ENCODE results near the gene ITGB4. TPM values are rescaled to one million over a fixed set of nuclear protein-coding genes. Genes with fewer than 3 reads are reported as not detected.
"Not testable (repeated sequence)": the region's sequence is repeated elsewhere in the genome, so short reads cannot be mapped to it uniquely, and the experiment has no call there.

The ITGB4 gene
- total RNA-seq, 2 donors from 2014 or later: 2.7 to 3.5 TPM

- peak overlapping the region; percentile 99 for H3K27ac Mint-ChIP-seq
- ATAC-seq (replicated peaks in 1 of 2): no peak
- H3K9me3 Mint-ChIP-seq: no peaks in the 10 kb centered on the region
- peak overlapping the region; percentile 90 to 96 for H3K4me3 Mint-ChIP-seq
- peaks cover 47% of the 10 kb centered on the region for H3K4me1 Mint-ChIP-seq (ENCODE audit: low read depth)
- peaks cover 21 to 28% of the 10 kb centered on the region in 2 donors for H3K36me3 Mint-ChIP-seq (ENCODE audit: insufficient read depth in 2 of 2)
- no peak for DNase-seq
- no peaks in the 10 kb centered on the region for H3K27me3 Mint-ChIP-seq (ENCODE audit: low read depth)
Measured at GRCh38 chr17:75777296-75777922, 56.1 kb downstream of the ITGB4 start.

- not testable (repeated sequence) for H3K27me3 Mint-ChIP-seq (ENCODE audit: low read depth); H3K9me3 Mint-ChIP-seq; ATAC-seq (replicated peaks in 1 of 2); DNase-seq
- H3K4me3 Mint-ChIP-seq: peak overlapping the region; percentile 90 to 96
- H3K4me1 Mint-ChIP-seq (ENCODE audit: low read depth): peaks cover 56% of the 10 kb centered on the region
- peaks cover 21 to 28% of the 10 kb centered on the region in 2 donors for H3K36me3 Mint-ChIP-seq (ENCODE audit: insufficient read depth in 2 of 2)
- peak overlapping the region; percentile 99 for H3K27ac Mint-ChIP-seq
Measured at GRCh38 chr17:75778066-75778860, 57.0 kb downstream of the ITGB4 start.

- Mint-ChIP-seq H3K4me1 (ENCODE audit: low read depth) (peaks cover 61% of the 10 kb centered on the region), H3K9me3 (no peaks in the 10 kb centered on the region), H3K27ac (peak overlapping the region; percentile 99), H3K36me3 (ENCODE audit: insufficient read depth in 2 of 2) (peaks cover 21 to 28% of the 10 kb centered on the region in 2 donors), H3K4me3 (peak overlapping the region; percentile 90 to 96), H3K27me3 (ENCODE audit: low read depth) (no peaks in the 10 kb centered on the region)
- ATAC-seq (replicated peaks in 1 of 2) (no peak), DNase-seq (no peak)
Measured at GRCh38 chr17:75778861-75779249, 57.6 kb downstream of the ITGB4 start.

GRCh38 chr17:75779250-75779986, 58.2 kb downstream of the ITGB4 start:
- Mint-ChIP-seq H3K27ac (peak overlapping the region; percentile 90), H3K27me3 (ENCODE audit: low read depth) (no peaks in the 10 kb centered on the region), H3K9me3 (no peaks in the 10 kb centered on the region), H3K4me1 (ENCODE audit: low read depth) (peaks cover 66% of the 10 kb centered on the region), H3K36me3 (ENCODE audit: insufficient read depth in 2 of 2) (peaks cover 21 to 28% of the 10 kb centered on the region in 2 donors), H3K4me3 (peak overlapping the region; percentile 90 to 96)
- DNase-seq (peak; percentile 95), ATAC-seq (replicated peaks in 1 of 2) (peak; percentile 67 to 69)

GRCh38 chr17:75779987-75780889, 59.0 kb downstream of the ITGB4 start:
- Mint-ChIP-seq H3K27ac (peak overlapping the region; percentile 90), H3K4me3 (peak overlapping the region; percentile 90 to 96), H3K4me1 (ENCODE audit: low read depth) (peaks cover 68% of the 10 kb centered on the region), H3K27me3 (ENCODE audit: low read depth) (no peaks in the 10 kb centered on the region), H3K9me3 (no peaks in the 10 kb centered on the region), H3K36me3 (ENCODE audit: insufficient read depth in 2 of 2) (peaks cover 23 to 28% of the 10 kb centered on the region in 2 donors)
- DNase-seq (no peak), ATAC-seq (replicated peaks in 1 of 2) (no peak)

- DNase-seq: no peak
- no peaks in the 10 kb centered on the region for H3K27me3 Mint-ChIP-seq (ENCODE audit: low read depth)
- H3K36me3 Mint-ChIP-seq (ENCODE audit: insufficient read depth in 2 of 2): peaks cover 10 to 18% of the 10 kb centered on the region in 2 donors
- peak overlapping the region; percentile 90 for H3K4me3 Mint-ChIP-seq
- H3K4me1 Mint-ChIP-seq (ENCODE audit: low read depth): peaks cover 64% of the 10 kb centered on the region
- no peaks in the 10 kb centered on the region for H3K9me3 Mint-ChIP-seq
- peak overlapping the region; percentile 98 for H3K27ac Mint-ChIP-seq
- ATAC-seq (replicated peaks in 1 of 2): peak; percentile 16
Measured at GRCh38 chr17:75783069-75783783, 62.0 kb downstream of the ITGB4 start.

GRCh38 chr17:75783803-75784472, 62.7 kb downstream of the ITGB4 start:
- Mint-ChIP-seq H3K36me3 (ENCODE audit: insufficient read depth in 2 of 2) (peaks cover 3 to 12% of the 10 kb centered on the region in 2 donors), H3K4me3 (peak overlapping the region; percentile 90), H3K27ac (peak overlapping the region; percentile 98), H3K9me3 (no peaks in the 10 kb centered on the region), H3K4me1 (ENCODE audit: low read depth) (peaks cover 59% of the 10 kb centered on the region), H3K27me3 (ENCODE audit: low read depth) (no peaks in the 10 kb centered on the region)
- DNase-seq (peak; percentile 33 to 44), ATAC-seq (replicated peaks in 1 of 2) (peak; percentile 0 to 1)

GRCh38 chr17:75784473-75785015, 63.3 kb downstream of the ITGB4 start, which contains the start of gene UNK:
Gene UNK (plus strand): TSS chr17:75784806. CDS start chr17:75784881, 75 bp downstream.
- H3K27me3 Mint-ChIP-seq (ENCODE audit: low read depth): no peaks in the 10 kb centered on the region

GRCh38 chr17:75785016-75785890, 64.0 kb downstream of the ITGB4 start:
- DNase-seq (peak; percentile 45 to 91), ATAC-seq (replicated peaks in 1 of 2) (peak; percentile 3 to 74)
- H3K27me3 Mint-ChIP-seq (ENCODE audit: low read depth): no peaks in the 10 kb centered on the region
- H3K36me3 Mint-ChIP-seq (ENCODE audit: insufficient read depth in 2 of 2): peaks cover 0 to 8% of the 10 kb centered on the region in 2 donors
- H3K9me3 Mint-ChIP-seq: no peaks in the 10 kb centered on the region
- peaks cover 50% of the 10 kb centered on the region for H3K4me1 Mint-ChIP-seq (ENCODE audit: low read depth)
- H3K27ac Mint-ChIP-seq: peak overlapping the region; percentile 98
- H3K4me3 Mint-ChIP-seq: peak overlapping the region; percentile 90

More at GRCh38 chr17:75784473-75785015, 63.3 kb downstream of the ITGB4 start, which contains the start of gene UNK:
- peak; percentile 72 to 74 for ATAC-seq (replicated peaks in 1 of 2)
- peak; percentile 95 to 96 for DNase-seq
- Mint-ChIP-seq H3K4me1 (ENCODE audit: low read depth) (peaks cover 57% of the 10 kb centered on the region), H3K9me3 (no peaks in the 10 kb centered on the region), H3K27ac (peak within 1 kb of the TSS; percentile 98), H3K36me3 (ENCODE audit: insufficient read depth in 2 of 2) (peaks cover 2 to 11% of the 10 kb centered on the region in 2 donors), H3K4me3 (peak within 1 kb of the TSS; percentile 90)

GRCh38 chr17:75791254-75791653, 70.0 kb downstream of the ITGB4 start:
- DNase-seq (no peak), ATAC-seq (replicated peaks in 1 of 2) (no peak)
- Mint-ChIP-seq H3K27me3 (ENCODE audit: low read depth) (no peaks in the 10 kb centered on the region), H3K36me3 (ENCODE audit: insufficient read depth in 2 of 2) (peaks cover 0 to 1% of the 10 kb centered on the region in 2 donors), H3K27ac (no peak overlapping the region), H3K9me3 (no peaks in the 10 kb centered on the region), H3K4me3 (no peak overlapping the region), H3K4me1 (ENCODE audit: low read depth) (peaks cover 35% of the 10 kb centered on the region)

All from activated T-cell treated with anti-CD3 and anti-CD28 coated beads, Interleukin-2, amount 50 U/mL, for 72 hours (primary cell).